Mesendoderm (in vitro differentiated cells): Measurements from ENCODE around the gene KDM6A.
"Not testable (repeated sequence)": the region's sequence is repeated elsewhere in the genome, so short reads cannot be mapped to it uniquely, and the experiment has no call there.

Experiments used
- DNase-seq: peaks from one replicate; pipeline ENCODE4 v3.0.0; 2013
- H2AK5ac ChIP-seq: 2 replicates; pipeline ENCODE4 v1.6.1; 2013; ENCODE audit warnings: low read length, inconsistent platforms
- H2BK120ac ChIP-seq: 2 replicates; pipeline ENCODE4 v1.6.1; 2013; ENCODE audit warnings: low read depth, mild to moderate bottlenecking, low read length, moderate library complexity, mixed read lengths
- H2BK15ac ChIP-seq: replicated peaks from 2 replicates; pipeline ENCODE4 v1.6.1; 2013; ENCODE audit warnings: low read depth, mild to moderate bottlenecking, moderate library complexity
- H2BK5ac ChIP-seq: 2 replicates; pipeline ENCODE4 v1.6.1; 2013; ENCODE audit warnings: low read length, inconsistent platforms
- H3K18ac ChIP-seq: 2 replicates; pipeline ENCODE4 v1.6.1; 2013; ENCODE audit warnings: mild to moderate bottlenecking, low read length, mixed read lengths
- H3K23ac ChIP-seq: one replicate; pipeline ENCODE4 v1.6.1; 2013; ENCODE audit warnings: low read length
- H3K27ac ChIP-seq: 2 replicates; pipeline ENCODE4 v1.5.1; 2013; ENCODE audit warnings: low read depth, mild to moderate bottlenecking, inconsistent platforms, low read length, moderate library complexity
- H3K27me3 ChIP-seq: 2 replicates; pipeline ENCODE4 v1.6.1; 2013; ENCODE audit warnings: low read length, control low read depth, mild to moderate bottlenecking, inconsistent platforms; ENCODE audit not compliant: insufficient read depth, poor library complexity
- H3K36me3 ChIP-seq: 2 replicates; pipeline ENCODE4 v1.6.1; 2013; ENCODE audit warnings: low read length, inconsistent platforms; ENCODE audit not compliant: control insufficient read depth, insufficient read depth
- H3K4ac ChIP-seq: one replicate; pipeline ENCODE4 v1.6.1; 2013; ENCODE audit warnings: low read depth, mild to moderate bottlenecking, low read length, moderate library complexity
- H3K4me1 ChIP-seq: 2 replicates; pipeline ENCODE4 v1.6.1; 2013; ENCODE audit warnings: low read depth, low read length, inconsistent platforms; ENCODE audit not compliant: control insufficient read depth
- H3K4me2 ChIP-seq: 2 replicates; pipeline ENCODE4 v1.6.1; 2013; ENCODE audit warnings: low read length
- H3K4me3 ChIP-seq: 2 replicates; pipeline ENCODE4 v1.5.1; 2013; ENCODE audit warnings: mild to moderate bottlenecking, low read length
- H3K56ac ChIP-seq: one replicate; pipeline ENCODE4 v1.6.1; 2013; ENCODE audit warnings: low read length
- H3K79me1 ChIP-seq: 2 replicates; pipeline ENCODE4 v1.6.1; 2013; ENCODE audit warnings: low read length, inconsistent platforms
- H3K79me2 ChIP-seq: 2 replicates; pipeline ENCODE4 v1.6.1; 2013; ENCODE audit warnings: mild to moderate bottlenecking, low read length; ENCODE audit not compliant: control insufficient read depth, insufficient read depth
- H3K9ac ChIP-seq: 2 replicates; pipeline ENCODE4 v1.6.1; 2013; ENCODE audit warnings: low read length, inconsistent platforms
- H4K5ac ChIP-seq: one replicate; pipeline ENCODE4 v1.6.1; 2013; ENCODE audit warnings: low read length
- H4K8ac ChIP-seq: one replicate; pipeline ENCODE4 v1.6.1; 2013; ENCODE audit warnings: low read depth, mild to moderate bottlenecking, control low read depth, low read length, moderate library complexity
- WGBS: extraction: QIAGEN DNeasy Blood & Tissue Kit; methylation state at CpG from one replicate; pipeline ENCODE4 v1.1.7; 2013; ENCODE audit warnings: low lambda C conversion rate, missing lambda C conversion rate; ENCODE audit not compliant: insufficient coverage; ENCODE audit errors: extremely low coverage; 5-methylcytosine and 5-hydroxymethylcytosine counted together

The KDM6A gene

GRCh38 chrX:44997282-44997812 is 124.4 kb downstream of the KDM6A start:
- Histone ChIP-seq H3K4me3 (no peak overlapping the region), H4K8ac (no peak overlapping the region), H3K4me2 (no peak overlapping the region), H2BK5ac (no peak overlapping the region), H3K4ac (no peak overlapping the region), H3K18ac (no peak overlapping the region), H3K27ac (no peak overlapping the region), H3K4me1 (no peaks in the 10 kb centered on the region), H2BK120ac (no peak overlapping the region), H3K79me2 (peaks cover 44% of the 10 kb centered on the region), H3K36me3 (no peaks in the 10 kb centered on the region), H3K23ac (no peak overlapping the region), H4K5ac (no peak overlapping the region), H3K56ac (no peak overlapping the region), H3K9ac (no peak overlapping the region), H3K27me3 (no peaks in the 10 kb centered on the region), H2AK5ac (no peak overlapping the region), H2BK15ac (no peak overlapping the region), H3K79me1 (no peaks in the 10 kb centered on the region)
- WGBS, result no CpG with 5 or more reads among the region's 10 CpGs
- DNase-seq, result peak; percentile 8

GRCh38 chrX:44997888-44998287 is 124.9 kb downstream of the KDM6A start:
- no peak for DNase-seq
- Histone ChIP-seq H3K36me3 (no peaks in the 10 kb centered on the region), H3K4me1 (no peaks in the 10 kb centered on the region), H2BK5ac (no peak overlapping the region), H3K27ac (no peak overlapping the region), H3K4ac (no peak overlapping the region), H3K27me3 (no peaks in the 10 kb centered on the region), H3K79me2 (peaks cover 42% of the 10 kb centered on the region), H3K4me3 (no peak overlapping the region), H2BK120ac (no peak overlapping the region), H3K23ac (no peak overlapping the region), H2AK5ac (no peak overlapping the region), H3K56ac (no peak overlapping the region), H3K9ac (no peak overlapping the region), H3K18ac (no peak overlapping the region), H2BK15ac (no peak overlapping the region), H3K79me1 (no peaks in the 10 kb centered on the region), H3K4me2 (no peak overlapping the region), H4K8ac (no peak overlapping the region), H4K5ac (no peak overlapping the region)
- no CpG with 5 or more reads among the region's 1 CpG for WGBS

DNA sequence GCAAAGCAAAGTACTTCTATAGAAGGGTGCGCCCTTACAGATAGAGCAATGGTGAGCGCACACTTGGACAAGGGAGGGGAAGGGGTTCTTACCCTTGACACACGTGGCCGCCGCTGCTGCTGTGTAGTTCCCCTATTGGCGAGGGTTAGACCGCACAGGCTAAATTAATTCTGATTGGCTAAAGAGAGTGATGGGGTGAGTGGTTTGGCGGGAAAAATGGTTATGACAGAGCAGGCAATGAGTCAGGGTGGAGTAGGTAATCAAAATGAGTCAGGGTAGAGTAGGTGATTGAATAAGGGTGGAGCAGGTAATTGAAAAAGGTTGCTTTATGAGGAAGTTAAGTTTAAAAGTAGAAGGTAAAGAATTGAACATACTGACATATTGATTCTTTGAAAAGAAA is 126.2 kb downstream of the KDM6A start:
- H3K4me1 ChIP-seq, H3K18ac ChIP-seq, H2BK120ac ChIP-seq, H2BK15ac ChIP-seq, H3K27me3 ChIP-seq, H3K79me1 ChIP-seq, H2AK5ac ChIP-seq, H2BK5ac ChIP-seq, H4K5ac ChIP-seq, H3K56ac ChIP-seq, H3K4me2 ChIP-seq, H3K36me3 ChIP-seq, H3K23ac ChIP-seq, H3K9ac ChIP-seq, H3K27ac ChIP-seq, H3K4ac ChIP-seq, H3K4me3 ChIP-seq, H4K8ac ChIP-seq: not testable (repeated sequence)
- no CpG with 5 or more reads among the region's 8 CpGs for WGBS
- peaks cover 41% of the 10 kb centered on the region for H3K79me2 ChIP-seq
- peak; percentile 8 for DNase-seq

DNA sequence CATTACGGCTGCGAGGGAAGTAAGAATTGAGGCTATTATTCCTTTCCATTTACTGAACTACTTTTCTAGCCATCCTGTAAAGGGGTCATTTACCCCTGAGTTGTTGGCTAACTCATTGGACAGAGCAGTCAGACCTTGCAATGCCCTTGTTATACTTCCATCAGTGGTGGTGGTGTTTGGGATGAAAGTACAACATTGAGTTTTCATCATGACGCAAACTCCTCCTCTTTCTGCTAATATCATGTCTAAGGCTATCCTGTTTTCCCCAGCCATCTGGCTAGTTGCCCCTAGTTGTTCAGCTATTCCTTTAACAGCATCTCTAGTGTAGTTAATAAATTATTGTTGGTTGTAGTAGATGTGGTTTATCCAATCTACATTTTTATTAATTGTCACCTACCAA is 126.9 kb downstream of the KDM6A start:
- not testable (repeated sequence) for H3K4ac ChIP-seq, H2AK5ac ChIP-seq

GRCh38 chrX:45001048-45001447 is 128.1 kb downstream of the KDM6A start:
- Histone ChIP-seq H3K56ac (no peak overlapping the region), H2AK5ac (no peak overlapping the region), H2BK5ac (no peak overlapping the region), H3K36me3 (no peaks in the 10 kb centered on the region), H4K8ac (no peak overlapping the region), H2BK15ac (no peak overlapping the region), H3K4me3 (no peak overlapping the region), H3K4ac (no peak overlapping the region), H3K4me1 (no peaks in the 10 kb centered on the region), H2BK120ac (no peak overlapping the region), H3K23ac (no peak overlapping the region), H4K5ac (no peak overlapping the region), H3K79me1 (no peaks in the 10 kb centered on the region), H3K27me3 (no peaks in the 10 kb centered on the region), H3K9ac (no peak overlapping the region), H3K79me2 (peaks cover 40% of the 10 kb centered on the region), H3K4me2 (no peak overlapping the region), H3K27ac (no peak overlapping the region), H3K18ac (no peak overlapping the region)
- no peak for DNase-seq
- no CpG with 5 or more reads among the region's 4 CpGs for WGBS

More for the DNA sequence above, 126.9 kb downstream of the KDM6A start:
- H3K27ac ChIP-seq, H3K27me3 ChIP-seq, DNase-seq, H2BK15ac ChIP-seq, H4K8ac ChIP-seq, H3K23ac ChIP-seq, H3K4me3 ChIP-seq, H2BK5ac ChIP-seq, H4K5ac ChIP-seq, H3K4me1 ChIP-seq, H3K9ac ChIP-seq, H3K18ac ChIP-seq, H3K56ac ChIP-seq, H3K36me3 ChIP-seq, H3K79me1 ChIP-seq, H2BK120ac ChIP-seq, H3K4me2 ChIP-seq: not testable (repeated sequence)
- peaks cover 38% of the 10 kb centered on the region for H3K79me2 ChIP-seq
- WGBS, result no CpG with 5 or more reads among the region's 3 CpGs

- Histone ChIP-seq H3K27me3 (no peaks in the 10 kb centered on the region), H3K4me1 (no peaks in the 10 kb centered on the region), H2AK5ac (no peak overlapping the region), H3K79me2 (peaks cover 29% of the 10 kb centered on the region), H4K8ac (no peak overlapping the region), H3K18ac (no peak overlapping the region), H3K56ac (no peak overlapping the region), H3K36me3 (no peaks in the 10 kb centered on the region), H2BK15ac (no peak overlapping the region), H3K27ac (no peak overlapping the region), H2BK5ac (no peak overlapping the region), H3K4me2 (no peak overlapping the region), H3K4me3 (no peak overlapping the region), H3K79me1 (no peaks in the 10 kb centered on the region), H4K5ac (no peak overlapping the region), H3K4ac (no peak overlapping the region), H2BK120ac (no peak overlapping the region), H3K9ac (no peak overlapping the region), H3K23ac (no peak overlapping the region)
- no CpG with 5 or more reads among the region's 4 CpGs for WGBS
- no peak for DNase-seq
These were observed 130.1 kb downstream of the KDM6A start for GRCh38 chrX:45003085-45003484.
